Mucosa of descending colon (tissue), 3 donors: ENCODE measurements around the gene AP1B1. TPM values are rescaled to one million over a fixed set of nuclear protein-coding genes. Genes with fewer than 3 reads are reported as not detected.
"Not testable (repeated sequence)": the region's sequence is repeated elsewhere in the genome, so short reads cannot be mapped to it uniquely, and the experiment has no call there.

Experiments
- ATAC-seq: fragments of 200-7000 bp; cut with Tn5 transposase; one replicate; pipeline ENCODE4 v1.9.1; 2020; ENCODE audit warnings: mild to moderate bottlenecking, moderate library complexity
- DNase-seq, 3 donors: peaks; one replicate each; pipeline ENCODE4 v3.0.0-alpha.2; 2020
- H3K36me3 ChIP-seq: fragments of 200-600 bp; one replicate; pipeline ENCODE4 v1.8.0; 2021; ENCODE audit warnings: low read depth, mild to moderate bottlenecking
- H3K4me1 ChIP-seq: fragments of 200-600 bp; one replicate; pipeline ENCODE4 v1.8.0; 2021; ENCODE audit warnings: low read depth, mild to moderate bottlenecking
- H3K4me3 ChIP-seq: fragments of 200-600 bp; one replicate; pipeline ENCODE4 v1.8.0; 2021; ENCODE audit warnings: mild to moderate bottlenecking
- H3K9me3 ChIP-seq: fragments of 200-600 bp; one replicate; pipeline ENCODE4 v1.8.0; 2021; ENCODE audit warnings: mild to moderate bottlenecking
- intact Hi-C, 2 donors: fragments of 100-400 bp; cut with DNase I in 1 of 2; cut with micrococcal nuclease in 1 of 2; formaldehyde crosslinking; loops; one replicate each; pipeline versions ENCODE4 v1.11.0 to v1.11.1; 2022; cut with DNase I, micrococcal nuclease
- total RNA-seq, 3 donors: library from RNA; stranded (reverse); fragmentation: NEBNext Ultra II Directional in 2 of 3; extraction: Animal tissue kit (Norgen Biotek cat#: 25700) in 2 of 3; gene quantifications; one replicate each; pipeline versions ENCODE4 v1.2.1 to v1.2.4, GENCODE V29; 2021 to 2023
- TF ChIP-seq, protein P1 (sequence below): fragments of 200-600 bp; IDR thresholded peaks from one replicate; pipeline ENCODE4 v1.8.0; 2022; ENCODE audit warnings: antibody characterized with exemption, mild to moderate bottlenecking
- donor health status: DM: no; HTN: no; CAD: no; lungs with moderate emphysema.
- donor health status: DM: no; HTN: no; CAD: no.
- donor health status: DM: no; HTN: yes; CAD: no.

The AP1B1 gene
- total RNA-seq, 3 donors from 2014 or later = 74.4 to 105 (median 88.8) TPM

GRCh38 chr22:29427176-29427760, 38.9 kb upstream of the AP1B1 start:
- intact Hi-C loops = no loop called here
- H3K4me1 ChIP-seq = no peaks in the 10 kb centered on the region
- no peaks in the 10 kb centered on the region for H3K9me3 ChIP-seq
- DNase-seq (no peak), ATAC-seq (no peak)
- no peaks in the 10 kb centered on the region for H3K36me3 ChIP-seq
- TF ChIP-seq, protein P1, sequence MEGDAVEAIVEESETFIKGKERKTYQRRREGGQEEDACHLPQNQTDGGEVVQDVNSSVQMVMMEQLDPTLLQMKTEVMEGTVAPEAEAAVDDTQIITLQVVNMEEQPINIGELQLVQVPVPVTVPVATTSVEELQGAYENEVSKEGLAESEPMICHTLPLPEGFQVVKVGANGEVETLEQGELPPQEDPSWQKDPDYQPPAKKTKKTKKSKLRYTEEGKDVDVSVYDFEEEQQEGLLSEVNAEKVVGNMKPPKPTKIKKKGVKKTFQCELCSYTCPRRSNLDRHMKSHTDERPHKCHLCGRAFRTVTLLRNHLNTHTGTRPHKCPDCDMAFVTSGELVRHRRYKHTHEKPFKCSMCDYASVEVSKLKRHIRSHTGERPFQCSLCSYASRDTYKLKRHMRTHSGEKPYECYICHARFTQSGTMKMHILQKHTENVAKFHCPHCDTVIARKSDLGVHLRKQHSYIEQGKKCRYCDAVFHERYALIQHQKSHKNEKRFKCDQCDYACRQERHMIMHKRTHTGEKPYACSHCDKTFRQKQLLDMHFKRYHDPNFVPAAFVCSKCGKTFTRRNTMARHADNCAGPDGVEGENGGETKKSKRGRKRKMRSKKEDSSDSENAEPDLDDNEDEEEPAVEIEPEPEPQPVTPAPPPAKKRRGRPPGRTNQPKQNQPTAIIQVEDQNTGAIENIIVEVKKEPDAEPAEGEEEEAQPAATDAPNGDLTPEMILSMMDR = no peak
- no peak overlapping the region for H3K4me3 ChIP-seq

GRCh38 chr22:29426476-29426875, 38.1 kb upstream of the AP1B1 start:
- Histone ChIP-seq H3K4me3 (no peak overlapping the region), H3K4me1 (no peaks in the 10 kb centered on the region), H3K36me3 (no peaks in the 10 kb centered on the region), H3K9me3 (no peaks in the 10 kb centered on the region)
- DNase-seq (no peak), ATAC-seq (no peak)
- TF ChIP-seq, protein P1 = no peak
- intact Hi-C loops = no loop called here

GRCh38 chr22:29418704-29419103, 30.3 kb upstream of the AP1B1 start:
- ATAC-seq = not testable (repeated sequence)

DNA sequence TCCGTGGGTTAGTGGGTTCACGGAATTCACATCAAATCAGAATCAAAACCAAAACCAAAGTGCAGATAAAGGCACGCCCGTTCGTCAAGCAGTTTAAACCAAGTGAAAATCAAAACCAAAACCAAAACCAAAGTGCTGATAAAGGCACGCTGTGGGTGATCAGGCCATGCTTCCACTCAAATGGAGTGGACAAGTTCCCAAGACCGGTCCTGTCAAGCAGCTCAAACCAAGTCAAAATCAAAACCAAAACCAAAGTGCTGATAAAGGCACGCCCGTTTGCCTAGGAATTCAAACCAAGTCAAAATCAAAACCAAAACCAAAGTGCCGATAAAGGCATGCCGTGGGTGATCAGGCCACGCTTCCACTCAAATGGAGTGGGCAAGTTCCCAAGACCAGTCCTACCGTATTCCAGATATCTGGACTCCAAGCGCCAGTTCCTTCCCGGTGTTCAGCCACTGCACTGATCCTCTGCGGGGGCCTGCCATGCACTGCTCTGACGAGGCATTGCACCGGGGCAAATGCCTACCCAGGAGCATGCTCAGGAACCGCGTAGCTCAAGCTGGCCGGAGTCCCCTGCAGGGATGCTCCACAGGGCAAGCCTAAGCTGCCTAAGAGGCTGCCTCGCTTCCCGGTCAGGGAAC, 26.7 kb upstream of the AP1B1 start:
- H3K36me3 ChIP-seq, intact Hi-C loops, H3K9me3 ChIP-seq, H3K4me1 ChIP-seq: not testable (repeated sequence)
- H3K4me3 ChIP-seq = peak overlapping the region; percentile 15
- DNase-seq = peak; percentile 51 to 63 (median 57)
- ATAC-seq = peak; percentile 69

More at GRCh38 chr22:29418704-29419103, 30.3 kb upstream of the AP1B1 start:
- H3K4me3 ChIP-seq, H3K4me1 ChIP-seq, intact Hi-C loops, DNase-seq, H3K36me3 ChIP-seq, H3K9me3 ChIP-seq: not testable (repeated sequence)

DNA sequence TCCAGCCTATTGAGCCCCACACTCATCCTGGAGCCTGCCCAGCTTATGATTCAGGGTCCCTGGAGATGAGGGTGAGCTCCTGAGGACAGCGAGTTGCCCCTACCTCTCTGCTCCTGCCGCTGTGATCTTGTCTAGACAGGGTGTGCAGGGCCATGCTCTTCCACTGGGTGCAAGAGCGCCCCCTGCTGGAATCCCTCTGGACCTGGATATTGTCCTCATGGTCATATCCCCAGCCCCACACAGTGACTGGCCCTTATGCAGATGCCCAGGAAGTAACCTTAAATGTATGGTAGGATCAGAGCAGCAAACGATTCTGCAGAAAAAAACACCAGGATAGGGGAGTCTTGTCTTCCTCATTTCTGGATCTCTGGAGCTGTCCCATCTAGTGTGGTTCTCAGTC, 24.4 kb upstream of the AP1B1 start:
- H3K36me3 ChIP-seq, H3K4me3 ChIP-seq, intact Hi-C loops, H3K9me3 ChIP-seq, H3K4me1 ChIP-seq, DNase-seq: not testable (repeated sequence)
- peak; percentile 83 for ATAC-seq
- TF ChIP-seq, protein P1 = peak; percentile 33

DNA sequence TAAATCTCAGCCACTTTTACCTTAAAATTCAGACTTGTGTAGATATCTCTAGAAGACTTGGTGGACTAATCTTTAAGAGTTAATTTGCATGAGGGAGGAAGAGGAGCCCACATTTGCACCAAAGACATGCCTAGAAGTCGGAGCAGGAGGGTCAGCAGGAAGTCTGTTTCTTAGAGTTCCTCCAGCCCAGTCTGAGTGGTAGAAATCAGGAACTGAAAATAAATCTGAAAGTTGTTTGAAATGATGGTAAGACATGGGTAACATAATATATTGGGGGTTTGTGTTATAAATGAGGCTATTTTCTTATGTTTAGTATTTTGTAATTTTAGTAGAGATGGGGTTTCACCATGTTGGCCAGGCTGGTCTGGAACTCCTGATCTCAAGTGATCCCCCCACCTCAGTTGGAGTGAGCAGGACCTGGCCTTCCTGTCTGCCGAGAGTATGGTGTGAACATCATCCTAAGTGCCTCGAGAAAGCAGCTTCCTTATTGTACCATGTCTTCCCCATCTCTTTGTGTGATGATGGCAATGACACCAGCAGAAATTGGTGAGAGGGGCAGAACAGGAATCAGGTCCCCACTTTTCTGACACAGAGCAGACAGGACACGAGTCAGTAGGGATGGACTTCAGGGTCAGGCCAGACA, 23.3 kb upstream of the AP1B1 start:
- intact Hi-C loops, H3K9me3 ChIP-seq, H3K4me1 ChIP-seq, H3K4me3 ChIP-seq, DNase-seq, H3K36me3 ChIP-seq: not testable (repeated sequence)
- ATAC-seq = peak; percentile 19

- ATAC-seq (no peak), DNase-seq (no peak)
- H3K4me1 ChIP-seq = no peaks in the 10 kb centered on the region
- TF ChIP-seq, protein P1 = no peak
- no peak overlapping the region for H3K4me3 ChIP-seq
- intact Hi-C loops = no loop called here
- H3K36me3 ChIP-seq = no peaks in the 10 kb centered on the region
- no peaks in the 10 kb centered on the region for H3K9me3 ChIP-seq
Measured at GRCh38 chr22:29408940-29409339, 20.6 kb upstream of the AP1B1 start.

- H3K4me1 ChIP-seq, intact Hi-C loops: not testable (repeated sequence)
Measured at GRCh38 chr22:29401538-29401937, 13.2 kb upstream of the AP1B1 start.

More at GRCh38 chr22:29401538-29401937, 13.2 kb upstream of the AP1B1 start:
- H3K9me3 ChIP-seq, ATAC-seq, H3K36me3 ChIP-seq, H3K4me3 ChIP-seq, DNase-seq: not testable (repeated sequence)
